Fibroblast of the aortic adventitia (primary cell): ENCODE measurements around the gene RSPH10B. TPM values are rescaled to one million over a fixed set of nuclear protein-coding genes. Genes with fewer than 3 reads are reported as not detected.
A peak's percentile ranks its signal among the peaks of the same experiment; 100 is the strongest.
"Not testable (repeated sequence)": the region's sequence is repeated elsewhere in the genome, so short reads cannot be mapped to it uniquely, and the experiment has no call there.

Experiments used
- DNase-seq: peaks from one replicate; pipeline ENCODE4 v3.0.0-alpha.2; 2010; ENCODE audit warnings: low read depth
- H3K4me3 ChIP-seq: 2 replicates; pipeline ENCODE4 v1.5.1; 2011; ENCODE audit warnings: low read depth, mild to moderate bottlenecking, control low read depth, low read length, moderate library complexity
- CTCF ChIP-seq: IDR thresholded peaks from 2 replicates; pipeline ENCODE4 v1.5.1; 2011; ENCODE audit warnings: mild to moderate bottlenecking, low read length, control low read depth, inconsistent platforms; ENCODE audit not compliant: insufficient read depth
- total RNA-seq: library from RNA; depleted of rRNA; stranded (reverse); fragments of >200 nt; gene quantifications from 2 replicates; pipeline ENCODE4 v1.2.3, GENCODE V29; 2012; ENCODE audit warnings: low replicate concordance

Gene RSPH10B
- total RNA-seq, 1 donor: 0.63 TPM

DNA sequence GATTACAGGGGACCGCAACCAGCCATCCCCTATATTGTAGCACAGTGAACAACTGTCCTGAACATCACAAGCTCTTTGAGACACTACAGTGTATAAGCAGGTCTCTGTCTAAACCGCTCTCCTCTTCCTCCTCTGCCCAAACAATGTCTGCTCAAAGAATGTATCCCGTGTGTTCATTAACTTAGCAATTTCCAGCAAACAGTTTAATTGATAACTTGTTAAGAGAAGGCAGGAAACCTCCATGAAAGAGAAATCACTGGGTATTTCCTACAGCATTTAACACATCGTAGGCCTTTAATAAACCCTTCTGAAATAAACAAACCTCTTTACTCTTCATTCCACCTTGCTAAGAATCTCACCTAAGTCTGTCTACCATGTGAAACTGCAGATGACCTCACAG is 36.9 kb upstream of the RSPH10B start:
- H3K4me3 ChIP-seq: no peak overlapping the region
- no peak for TF ChIP-seq CTCF
- no peak for DNase-seq

- H3K4me3 ChIP-seq: no peak overlapping the region
- DNase-seq: peak; percentile 82
- peak; percentile 64 for TF ChIP-seq CTCF
These were observed 26.8 kb upstream of the RSPH10B start for GRCh38 chr7:5997210-5997808.

DNA sequence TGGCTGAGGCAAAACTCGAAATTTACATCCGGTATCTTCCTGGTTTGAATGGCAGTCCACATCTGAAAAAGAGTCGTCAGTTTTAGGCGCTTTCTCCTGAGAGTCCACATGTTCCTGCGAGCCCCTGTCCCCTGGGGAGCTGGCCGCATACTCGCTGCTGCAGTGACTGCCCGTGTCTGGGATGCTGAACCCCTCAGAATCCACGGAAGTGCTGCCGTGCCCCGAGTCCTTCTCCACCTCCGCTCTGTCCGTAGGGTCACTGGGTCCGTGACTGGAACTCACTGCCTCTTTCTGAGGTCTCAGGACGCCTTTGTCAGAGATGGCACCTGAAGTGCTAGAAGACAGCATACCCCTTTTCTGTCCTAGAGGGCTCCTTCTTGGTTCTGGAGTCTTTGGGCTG is 16.6 kb upstream of the RSPH10B start:
- H3K4me3 ChIP-seq: not testable (repeated sequence)

GRCh38 chr7:5979680-5980314 is 9.3 kb upstream of the RSPH10B start:
- DNase-seq: not testable (repeated sequence)

More for the DNA sequence above, 16.6 kb upstream of the RSPH10B start:
- not testable (repeated sequence) for DNase-seq

DNA sequence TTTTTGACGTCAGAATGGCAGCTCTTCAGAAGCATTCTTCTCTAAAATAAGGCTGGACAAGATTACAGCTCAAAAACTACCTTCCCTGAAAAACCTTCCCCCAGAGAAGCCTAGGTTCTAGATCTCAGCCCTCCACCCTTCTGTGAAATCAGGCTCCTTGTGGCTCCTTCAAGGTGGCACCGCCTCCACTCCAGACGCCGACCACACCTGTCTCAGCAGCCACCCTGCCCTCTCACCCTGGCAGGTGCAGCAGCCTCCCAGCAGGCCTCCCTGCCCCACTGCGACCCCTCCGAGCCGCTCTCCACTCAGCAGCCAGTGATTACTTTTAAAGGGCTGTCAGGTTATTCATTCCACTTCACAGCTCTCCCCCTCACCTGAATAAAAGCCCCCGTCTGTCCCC is 3.1 kb upstream of the RSPH10B start:
- DNase-seq, H3K4me3 ChIP-seq: not testable (repeated sequence)

More at GRCh38 chr7:5979680-5980314, 9.3 kb upstream of the RSPH10B start:
- not testable (repeated sequence) for H3K4me3 ChIP-seq

- DNase-seq, H3K4me3 ChIP-seq: not testable (repeated sequence)
These were observed 6.7 kb downstream of the RSPH10B start for GRCh38 chr7:5963810-5964209.

DNA sequence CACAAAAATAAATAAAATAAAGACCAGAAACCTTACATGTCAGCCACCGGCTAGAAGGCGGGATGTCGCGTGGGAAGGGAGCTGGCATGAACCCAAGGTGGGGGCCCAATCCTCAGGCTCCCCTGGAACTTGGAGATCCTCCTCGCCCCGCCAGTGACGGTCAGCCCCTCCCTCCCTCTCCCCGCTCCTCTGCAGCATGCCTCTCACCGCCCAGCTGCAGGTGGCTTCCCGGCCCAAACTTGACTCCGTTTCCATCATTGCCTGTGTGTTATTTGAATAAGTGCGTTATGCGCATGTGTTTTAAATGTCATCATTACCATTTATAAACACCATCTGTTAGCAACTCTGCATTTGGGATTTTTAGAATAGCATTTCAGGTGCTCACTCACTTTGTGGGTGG is 7.3 kb downstream of the RSPH10B start:
- DNase-seq: not testable (repeated sequence)

GRCh38 chr7:5934945-5935450 is 35.5 kb downstream of the RSPH10B start:
- not testable (repeated sequence) for H3K4me3 ChIP-seq, DNase-seq

More for the DNA sequence above, 7.3 kb downstream of the RSPH10B start:
- H3K4me3 ChIP-seq: not testable (repeated sequence)

DNA sequence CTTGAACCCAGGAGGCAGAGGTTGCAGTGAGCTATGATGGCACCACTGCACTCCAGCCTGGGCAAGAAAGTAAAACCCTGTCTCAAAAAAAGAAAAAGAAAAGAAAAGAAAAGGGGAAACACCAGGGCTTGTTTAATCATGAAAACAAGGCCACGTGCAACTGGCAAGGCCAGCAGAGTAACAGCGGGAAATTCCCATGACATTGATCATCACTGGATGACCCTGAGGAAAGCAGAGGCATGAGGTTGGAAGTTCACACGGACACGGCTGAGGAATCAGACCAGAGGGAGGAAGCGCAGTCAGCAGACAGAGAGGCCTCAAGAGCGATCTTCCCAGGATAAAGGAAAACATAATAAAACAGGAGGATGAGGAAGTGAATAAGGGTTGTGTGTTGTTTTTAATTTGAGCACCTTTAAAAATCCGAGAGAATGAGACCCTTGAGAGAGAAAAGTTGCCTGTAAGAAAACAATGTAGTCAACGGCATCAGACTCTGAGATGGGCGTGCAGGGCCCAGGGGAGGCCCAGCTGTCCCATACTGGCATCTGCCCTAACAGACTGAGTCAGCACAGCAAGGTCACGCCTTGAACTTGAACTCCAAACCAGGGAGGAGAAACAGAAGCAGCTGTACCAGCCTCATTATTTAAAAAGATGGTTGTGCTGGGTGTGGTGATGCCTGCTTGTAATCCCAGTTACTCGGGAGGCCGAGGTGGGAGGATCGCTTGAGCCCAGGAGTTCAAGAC is 38.4 kb downstream of the RSPH10B start:
- DNase-seq: peak; percentile 28
- not testable (repeated sequence) for H3K4me3 ChIP-seq

DNA sequence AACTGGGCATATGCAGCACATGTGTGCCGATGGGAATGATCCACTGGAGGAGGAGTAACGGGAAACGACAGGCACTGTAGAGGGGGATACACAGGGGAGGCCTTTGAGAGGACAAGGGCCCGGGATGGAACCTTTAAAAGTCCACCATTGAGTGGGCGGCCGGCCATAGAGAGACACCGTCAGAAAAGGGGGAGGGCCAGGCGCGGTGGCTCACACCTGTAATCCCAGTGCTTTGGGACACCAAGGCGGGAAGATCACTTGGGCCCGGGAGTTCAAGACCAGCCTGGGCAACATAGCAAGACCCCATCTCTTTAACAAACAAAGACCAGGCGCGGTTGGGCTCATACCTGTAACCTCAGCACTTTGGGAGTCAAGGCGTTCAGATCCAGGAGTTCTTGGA is 39.2 kb downstream of the RSPH10B start:
- not testable (repeated sequence) for H3K4me3 ChIP-seq, DNase-seq

- DNase-seq, H3K4me3 ChIP-seq: not testable (repeated sequence)
These were observed 40.2 kb downstream of the RSPH10B start for GRCh38 chr7:5930290-5930689.

- not testable (repeated sequence) for DNase-seq
These were observed 44.1 kb downstream of the RSPH10B start for GRCh38 chr7:5926263-5926870.

DNA sequence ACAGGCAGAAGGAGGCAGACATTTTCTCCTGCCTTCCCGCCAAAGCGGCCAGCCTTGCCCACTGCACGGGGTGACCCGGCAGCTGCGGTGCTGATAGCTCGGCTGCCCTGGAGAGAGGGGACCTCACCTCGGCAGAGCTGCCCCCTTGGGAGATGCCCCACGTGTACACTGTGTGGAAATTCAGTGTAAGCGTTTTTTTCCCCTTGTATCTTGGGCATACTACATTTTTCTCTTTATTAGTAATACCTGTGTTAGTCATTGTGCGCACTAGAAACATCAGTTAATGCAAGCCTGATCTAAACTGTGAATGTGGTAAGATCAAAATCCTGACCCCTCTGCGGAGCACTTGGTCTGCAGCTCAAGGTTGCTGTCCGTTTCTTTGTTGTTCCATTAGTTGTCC is 45.9 kb downstream of the RSPH10B start:
- DNase-seq: not testable (repeated sequence)

More at GRCh38 chr7:5926263-5926870, 44.1 kb downstream of the RSPH10B start:
- not testable (repeated sequence) for H3K4me3 ChIP-seq

GRCh38 chr7:5924180-5924579 is 46.3 kb downstream of the RSPH10B start:
- DNase-seq, H3K4me3 ChIP-seq: not testable (repeated sequence)

More for the DNA sequence above, 45.9 kb downstream of the RSPH10B start:
- H3K4me3 ChIP-seq: not testable (repeated sequence)

DNA sequence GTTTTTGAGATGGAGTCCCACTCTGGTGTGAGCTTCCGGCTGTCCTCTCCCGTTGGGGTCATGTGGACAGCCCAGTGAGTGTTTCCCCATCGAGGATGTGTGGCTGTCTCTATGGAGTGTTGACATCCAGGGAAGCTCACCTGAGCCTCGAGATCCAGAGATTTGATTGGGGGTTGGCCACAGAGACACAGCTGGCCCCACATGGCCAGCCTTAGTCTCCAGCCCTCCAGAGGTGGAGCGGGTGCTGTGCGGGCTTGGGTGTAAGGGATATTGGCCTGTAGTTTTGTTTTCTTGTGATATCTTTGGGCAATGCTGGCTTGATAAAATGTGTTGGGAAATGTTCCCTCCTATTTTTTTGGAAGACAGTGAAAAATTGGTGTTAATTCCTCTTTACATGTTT is 54.0 kb downstream of the RSPH10B start:
- not testable (repeated sequence) for H3K4me3 ChIP-seq, DNase-seq

- not testable (repeated sequence) for H3K4me3 ChIP-seq
These were observed 61.7 kb downstream of the RSPH10B start for GRCh38 chr7:5908835-5909234.

More at GRCh38 chr7:5908835-5909234, 61.7 kb downstream of the RSPH10B start:
- not testable (repeated sequence) for DNase-seq
